HepG2 (cell line): ENCODE results near the gene CPNE1. TPM values are rescaled to one million over a fixed set of nuclear protein-coding genes. Genes with fewer than 3 reads are reported as not detected.

Experiments
- FIP1L1 ChIP-seq: fragments of 200-400 bp; formaldehyde crosslinking; IDR thresholded peaks from 2 replicates; pipeline ENCODE4 v1.6.1; 2018; ENCODE audit warnings: low read depth, mild to moderate bottlenecking, low read length, moderate library complexity, borderline replicate concordance; ENCODE audit not compliant: insufficient read depth
- HBP1 ChIP-seq: IDR thresholded peaks from 2 replicates; pipeline ENCODE4 v1.6.1; 2016; ENCODE audit warnings: low read depth, control low read depth
- HHEX ChIP-seq: IDR thresholded peaks from 2 replicates; pipeline ENCODE4 v1.6.1; 2016; ENCODE audit warnings: control low read depth
- KDM5A ChIP-seq: fragments of 200-600 bp; sonication (generic); IDR thresholded peaks from 2 replicates; pipeline ENCODE4 v1.7.0; 2018; ENCODE audit warnings: antibody characterized with exemption, mild to moderate bottlenecking, low read length, borderline replicate concordance
- RFX1 ChIP-seq: fragments of 450-650 bp; IDR thresholded peaks from 2 replicates; pipeline ENCODE4 v1.6.1; 2017
- SIN3A ChIP-seq: IDR thresholded peaks from 2 replicates; pipeline ENCODE4 v1.6.1; 2011; ENCODE audit warnings: low read depth, mild to moderate bottlenecking, control low read depth, low read length, borderline replicate concordance
- ZFP90 ChIP-seq: sonication (generic); formaldehyde crosslinking; IDR thresholded peaks from 2 replicates; pipeline ENCODE4 v1.8.0; 2022; ENCODE audit warnings: missing genetic modification reagents, mild to moderate bottlenecking, inconsistent platforms, borderline replicate concordance
- ZNF205 ChIP-seq: IDR thresholded peaks from 2 replicates; pipeline ENCODE4 v1.6.1; 2018; ENCODE audit warnings: missing biosample characterization, missing genetic modification reagents
- ZNF253 ChIP-seq: sonication (generic); formaldehyde crosslinking; IDR thresholded peaks from 2 replicates; pipeline ENCODE4 v1.8.0; 2022; ENCODE audit warnings: mild to moderate bottlenecking, missing genetic modification reagents, borderline replicate concordance
- ZNF484 ChIP-seq: sonication (generic); formaldehyde crosslinking; IDR thresholded peaks from 2 replicates; pipeline ENCODE4 v1.5.1; 2020; ENCODE audit warnings: mild to moderate bottlenecking, low read depth, missing genetic modification reagents, borderline replicate concordance
- ZNF678 ChIP-seq: sonication (generic); formaldehyde crosslinking; IDR thresholded peaks from 2 replicates; pipeline ENCODE4 v1.4.0; 2020; ENCODE audit warnings: mild to moderate bottlenecking, missing genetic modification reagents
- ZSCAN29 ChIP-seq: sonication (generic); formaldehyde crosslinking; conservative IDR thresholded peaks from 2 replicates; pipeline ENCODE4 v1.4.0; 2020; ENCODE audit warnings: mild to moderate bottlenecking, missing genetic modification reagents
- polyA plus RNA-seq, 8 experiments: library from polyadenylated mRNA; depleted of rRNA in 3 of 8; stranded (reverse) in 7 of 8; unstranded in 1 of 8; fragments of >200 nt; fragmentation: Illumina TruSeq in 4 of 8; extraction: Trizol in 4 of 8; gene quantifications; 2 replicates each; pipeline versions ENCODE4 v1.2.1 to v1.2.3, GENCODE V29; 2011 to 2016; ENCODE audit warnings: low read depth in 4 of 8, missing spikeins in 1 of 8, mixed read lengths in 1 of 8; ENCODE audit not compliant: insufficient read depth in 1 of 8
- total RNA-seq, 5 experiments: library from RNA; depleted of rRNA; stranded (reverse); fragments of >200 nt; fragmentation: Illumina TruSeq; extraction: Trizol; gene quantifications; 2 replicates each; pipeline ENCODE4 v1.2.3, GENCODE V29; 2016; ENCODE audit warnings: low read depth in 1 of 5
- TF ChIP-seq, protein P1 (sequence below): sonication (generic); formaldehyde crosslinking; IDR thresholded peaks from 2 replicates; pipeline ENCODE4 v1.5.0; 2020; ENCODE audit warnings: missing genetic modification reagents, mild to moderate bottlenecking, borderline replicate concordance
- TF ChIP-seq, protein P2 (sequence below): sonication (generic); formaldehyde crosslinking; IDR thresholded peaks from 2 replicates; pipeline ENCODE4 v1.4.0; 2020; ENCODE audit warnings: mild to moderate bottlenecking, missing genetic modification reagents
- TF ChIP-seq, protein P3 (sequence below): sonication (generic); formaldehyde crosslinking; conservative IDR thresholded peaks from 2 replicates; pipeline ENCODE4 v1.8.0; 2022; ENCODE audit warnings: mild to moderate bottlenecking, moderate library complexity, missing genetic modification reagents
- TF ChIP-seq, protein P4 (sequence below): sonication (generic); formaldehyde crosslinking; IDR thresholded peaks from 2 replicates; pipeline ENCODE4 v1.5.0; 2020; ENCODE audit warnings: missing genetic modification reagents, mild to moderate bottlenecking, borderline replicate concordance
- TF ChIP-seq, protein P5 (sequence below): sonication (generic); formaldehyde crosslinking; IDR thresholded peaks from 2 replicates; pipeline ENCODE4 v1.4.0; 2020; ENCODE audit warnings: missing genetic modification reagents
- TF ChIP-seq, protein P6 (sequence below): sonication (generic); formaldehyde crosslinking; IDR thresholded peaks from 2 replicates; pipeline ENCODE4 v1.5.1; 2020; ENCODE audit warnings: missing genetic modification reagents, mild to moderate bottlenecking, borderline replicate concordance

The CPNE1 gene
- total and polyA plus RNA-seq, 2 of the 13 experiments (the other 11 are each of a cell fraction or from before 2014, with no cell fraction given), result 408 to 431 TPM

- TF ChIP-seq, protein P1, sequence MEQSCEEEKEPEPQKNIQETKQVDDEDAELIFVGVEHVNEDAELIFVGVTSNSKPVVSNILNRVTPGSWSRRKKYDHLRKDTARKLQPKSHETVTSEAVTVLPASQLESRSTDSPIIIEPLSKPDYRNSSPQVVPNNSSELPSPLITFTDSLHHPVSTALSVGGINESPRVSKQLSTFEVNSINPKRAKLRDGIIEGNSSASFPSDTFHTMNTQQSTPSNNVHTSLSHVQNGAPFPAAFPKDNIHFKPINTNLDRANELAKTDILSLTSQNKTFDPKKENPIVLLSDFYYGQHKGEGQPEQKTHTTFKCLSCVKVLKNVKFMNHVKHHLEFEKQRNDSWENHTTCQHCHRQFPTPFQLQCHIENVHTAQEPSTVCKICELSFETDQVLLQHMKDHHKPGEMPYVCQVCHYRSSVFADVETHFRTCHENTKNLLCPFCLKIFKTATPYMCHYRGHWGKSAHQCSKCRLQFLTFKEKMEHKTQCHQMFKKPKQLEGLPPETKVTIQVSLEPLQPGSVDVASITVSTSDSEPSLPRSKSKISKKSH (CRISPR knock-in tag), result peak; percentile 98
- peak; percentile 82 for TF ChIP-seq ZNF205 (CRISPR knock-in tag)
- no peak for TF ChIP-seq ZSCAN29 (CRISPR knock-in tag)
- TF ChIP-seq ZNF253 (CRISPR knock-in tag), result peak; percentile 98
- TF ChIP-seq, protein P2, sequence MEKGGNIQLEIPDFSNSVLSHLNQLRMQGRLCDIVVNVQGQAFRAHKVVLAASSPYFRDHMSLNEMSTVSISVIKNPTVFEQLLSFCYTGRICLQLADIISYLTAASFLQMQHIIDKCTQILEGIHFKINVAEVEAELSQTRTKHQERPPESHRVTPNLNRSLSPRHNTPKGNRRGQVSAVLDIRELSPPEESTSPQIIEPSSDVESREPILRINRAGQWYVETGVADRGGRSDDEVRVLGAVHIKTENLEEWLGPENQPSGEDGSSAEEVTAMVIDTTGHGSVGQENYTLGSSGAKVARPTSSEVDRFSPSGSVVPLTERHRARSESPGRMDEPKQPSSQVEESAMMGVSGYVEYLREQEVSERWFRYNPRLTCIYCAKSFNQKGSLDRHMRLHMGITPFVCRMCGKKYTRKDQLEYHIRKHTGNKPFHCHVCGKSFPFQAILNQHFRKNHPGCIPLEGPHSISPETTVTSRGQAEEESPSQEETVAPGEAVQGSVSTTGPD, result peak; percentile 77; the same call in 1 of the 2 replicates
- TF ChIP-seq, protein P3, sequence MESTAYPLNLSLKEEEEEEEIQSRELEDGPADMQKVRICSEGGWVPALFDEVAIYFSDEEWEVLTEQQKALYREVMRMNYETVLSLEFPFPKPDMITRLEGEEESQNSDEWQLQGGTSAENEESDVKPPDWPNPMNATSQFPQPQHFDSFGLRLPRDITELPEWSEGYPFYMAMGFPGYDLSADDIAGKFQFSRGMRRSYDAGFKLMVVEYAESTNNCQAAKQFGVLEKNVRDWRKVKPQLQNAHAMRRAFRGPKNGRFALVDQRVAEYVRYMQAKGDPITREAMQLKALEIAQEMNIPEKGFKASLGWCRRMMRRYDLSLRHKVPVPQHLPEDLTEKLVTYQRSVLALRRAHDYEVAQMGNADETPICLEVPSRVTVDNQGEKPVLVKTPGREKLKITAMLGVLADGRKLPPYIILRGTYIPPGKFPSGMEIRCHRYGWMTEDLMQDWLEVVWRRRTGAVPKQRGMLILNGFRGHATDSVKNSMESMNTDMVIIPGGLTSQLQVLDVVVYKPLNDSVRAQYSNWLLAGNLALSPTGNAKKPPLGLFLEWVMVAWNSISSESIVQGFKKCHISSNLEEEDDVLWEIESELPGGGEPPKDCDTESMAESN (CRISPR knock-in tag), result no peak; the same call in none of the 2 replicates
- peak; percentile 22; the same call in 1 of the 2 replicates for TF ChIP-seq SIN3A
- TF ChIP-seq RFX1, result peak; percentile 42; the same call in 1 of the 2 replicates
- TF ChIP-seq, protein P4, sequence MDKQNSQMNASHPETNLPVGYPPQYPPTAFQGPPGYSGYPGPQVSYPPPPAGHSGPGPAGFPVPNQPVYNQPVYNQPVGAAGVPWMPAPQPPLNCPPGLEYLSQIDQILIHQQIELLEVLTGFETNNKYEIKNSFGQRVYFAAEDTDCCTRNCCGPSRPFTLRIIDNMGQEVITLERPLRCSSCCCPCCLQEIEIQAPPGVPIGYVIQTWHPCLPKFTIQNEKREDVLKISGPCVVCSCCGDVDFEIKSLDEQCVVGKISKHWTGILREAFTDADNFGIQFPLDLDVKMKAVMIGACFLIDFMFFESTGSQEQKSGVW (CRISPR knock-in tag), result no peak; the same call in 1 of the 2 replicates
- TF ChIP-seq FIP1L1, result peak; percentile 31; the same call in 1 of the 2 replicates
- no peak for TF ChIP-seq HHEX (CRISPR knock-in tag)
- peak; percentile 98; the same call in 1 of the 2 replicates for TF ChIP-seq ZNF678
- TF ChIP-seq, protein P5, sequence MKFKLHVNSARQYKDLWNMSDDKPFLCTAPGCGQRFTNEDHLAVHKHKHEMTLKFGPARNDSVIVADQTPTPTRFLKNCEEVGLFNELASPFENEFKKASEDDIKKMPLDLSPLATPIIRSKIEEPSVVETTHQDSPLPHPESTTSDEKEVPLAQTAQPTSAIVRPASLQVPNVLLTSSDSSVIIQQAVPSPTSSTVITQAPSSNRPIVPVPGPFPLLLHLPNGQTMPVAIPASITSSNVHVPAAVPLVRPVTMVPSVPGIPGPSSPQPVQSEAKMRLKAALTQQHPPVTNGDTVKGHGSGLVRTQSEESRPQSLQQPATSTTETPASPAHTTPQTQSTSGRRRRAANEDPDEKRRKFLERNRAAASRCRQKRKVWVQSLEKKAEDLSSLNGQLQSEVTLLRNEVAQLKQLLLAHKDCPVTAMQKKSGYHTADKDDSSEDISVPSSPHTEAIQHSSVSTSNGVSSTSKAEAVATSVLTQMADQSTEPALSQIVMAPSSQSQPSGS (CRISPR knock-in tag), result peak; percentile 76; the same call in 1 of the 2 replicates
- TF ChIP-seq ZNF484 (CRISPR knock-in tag), result peak; percentile 91; the same call in 1 of the 2 replicates
- no peak; the same call in 1 of the 2 replicates for TF ChIP-seq KDM5A
- peak; percentile 99 for TF ChIP-seq ZFP90 (CRISPR knock-in tag)
- no peak for TF ChIP-seq HBP1
- TF ChIP-seq, protein P6, sequence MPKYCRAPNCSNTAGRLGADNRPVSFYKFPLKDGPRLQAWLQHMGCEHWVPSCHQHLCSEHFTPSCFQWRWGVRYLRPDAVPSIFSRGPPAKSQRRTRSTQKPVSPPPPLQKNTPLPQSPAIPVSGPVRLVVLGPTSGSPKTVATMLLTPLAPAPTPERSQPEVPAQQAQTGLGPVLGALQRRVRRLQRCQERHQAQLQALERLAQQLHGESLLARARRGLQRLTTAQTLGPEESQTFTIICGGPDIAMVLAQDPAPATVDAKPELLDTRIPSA (CRISPR knock-in tag), result peak; percentile 95
These were observed 48.8 kb downstream of the CPNE1 start, which contains the start of gene SPAG4 (continued) for GRCh38 chr20:35615667-35616464.
